Nephron progenitor cell (in vitro differentiated cells): ENCODE measurements around the gene ECD.
"Not testable (repeated sequence)": the region's sequence is repeated elsewhere in the genome, so short reads cannot be mapped to it uniquely, and the experiment has no call there.

Experiments used
- DNase-seq: peaks from one replicate; pipeline ENCODE4 v3.0.0; 2021
- H3K27ac Mint-ChIP-seq: 2 replicates; pipeline ENCODE4 v1.8.0; 2021; ENCODE audit warnings: mild to moderate bottlenecking, moderate library complexity, mixed read lengths
- H3K27me3 Mint-ChIP-seq: 2 replicates; pipeline ENCODE4 v1.8.0; 2021; ENCODE audit warnings: mild to moderate bottlenecking, low read depth, mixed read lengths; ENCODE audit not compliant: poor library complexity
- H3K36me3 Mint-ChIP-seq: 2 replicates; pipeline ENCODE4 v1.8.0; 2021; ENCODE audit warnings: low read depth, mixed read lengths
- H3K4me1 Mint-ChIP-seq: 2 replicates; pipeline ENCODE4 v1.8.0; 2021; ENCODE audit warnings: mixed read lengths
- H3K4me3 Mint-ChIP-seq: 2 replicates; pipeline ENCODE4 v1.8.0; 2021; ENCODE audit warnings: mild to moderate bottlenecking, moderate library complexity, mixed read lengths
- H3K9me3 Mint-ChIP-seq: 2 replicates; pipeline ENCODE4 v1.8.0; 2021; ENCODE audit warnings: mild to moderate bottlenecking, moderate library complexity, mixed read lengths
- CTCF ChIP-seq: fragments of 200-600 bp; sonication (generic); IDR thresholded peaks from 2 replicates; pipeline ENCODE4 v1.5.0; 2021; ENCODE audit warnings: antibody characterized with exemption

ECD gene

GRCh38 chr10:73156054-73156453 is 11.8 kb downstream of the ECD start:
- peaks cover 2% of the 10 kb centered on the region for H3K27me3 Mint-ChIP-seq
- peaks cover 11% of the 10 kb centered on the region for H3K9me3 Mint-ChIP-seq
- no peaks in the 10 kb centered on the region for H3K4me1 Mint-ChIP-seq
- DNase-seq, result no peak
- H3K36me3 Mint-ChIP-seq, result peaks cover 67% of the 10 kb centered on the region
- no peak overlapping the region for H3K4me3 Mint-ChIP-seq
- H3K27ac Mint-ChIP-seq, result no peak overlapping the region
- no peak for TF ChIP-seq CTCF

- H3K27me3 Mint-ChIP-seq, result no peaks in the 10 kb centered on the region
- DNase-seq, result no peak
- TF ChIP-seq CTCF, result no peak
- H3K36me3 Mint-ChIP-seq, result peaks cover 75% of the 10 kb centered on the region
- H3K27ac Mint-ChIP-seq, result no peak overlapping the region
- H3K4me1 Mint-ChIP-seq, result no peaks in the 10 kb centered on the region
- peaks cover 22% of the 10 kb centered on the region for H3K9me3 Mint-ChIP-seq
- H3K4me3 Mint-ChIP-seq, result no peak overlapping the region
Measured at GRCh38 chr10:73152009-73152408, 15.8 kb downstream of the ECD start.

- Mint-ChIP-seq H3K36me3 (peaks cover 72% of the 10 kb centered on the region), H3K9me3 (peaks cover 22% of the 10 kb centered on the region)
- H3K4me3 Mint-ChIP-seq, DNase-seq, H3K4me1 Mint-ChIP-seq, H3K27ac Mint-ChIP-seq, H3K27me3 Mint-ChIP-seq: not testable (repeated sequence)
Measured at GRCh38 chr10:73150633-73151413, 17.0 kb downstream of the ECD start.

GRCh38 chr10:73141603-73142002 is 26.2 kb downstream of the ECD start:
- DNase-seq, result no peak
- no peaks in the 10 kb centered on the region for H3K4me1 Mint-ChIP-seq
- H3K4me3 Mint-ChIP-seq, result no peak overlapping the region
- no peak for TF ChIP-seq CTCF
- peak overlapping the region; percentile 10 for H3K27ac Mint-ChIP-seq
- H3K27me3 Mint-ChIP-seq, result no peaks in the 10 kb centered on the region
- peaks cover 71% of the 10 kb centered on the region for H3K36me3 Mint-ChIP-seq
- no peaks in the 10 kb centered on the region for H3K9me3 Mint-ChIP-seq

- Mint-ChIP-seq H3K9me3 (no peaks in the 10 kb centered on the region), H3K27ac (peak overlapping the region; percentile 40), H3K27me3 (no peaks in the 10 kb centered on the region), H3K4me3 (no peak overlapping the region), H3K36me3 (peaks cover 72% of the 10 kb centered on the region), H3K4me1 (no peaks in the 10 kb centered on the region)
- no peak for DNase-seq
- TF ChIP-seq CTCF, result no peak
Measured at GRCh38 chr10:73139251-73139650, 28.6 kb downstream of the ECD start.

GRCh38 chr10:73136627-73137026 is 31.2 kb downstream of the ECD start:
- TF ChIP-seq CTCF, result no peak
- no peak for DNase-seq
- Mint-ChIP-seq H3K36me3 (peaks cover 78% of the 10 kb centered on the region), H3K27me3 (no peaks in the 10 kb centered on the region), H3K9me3 (no peaks in the 10 kb centered on the region), H3K4me3 (no peak overlapping the region), H3K4me1 (peaks cover 9% of the 10 kb centered on the region), H3K27ac (no peak overlapping the region)
